ENCODE data around the gene NPY4R2.
"Not testable (repeated sequence)": the region's sequence is repeated elsewhere in the genome, so short reads cannot be mapped to it uniquely, and the experiment has no call there.

DNA sequence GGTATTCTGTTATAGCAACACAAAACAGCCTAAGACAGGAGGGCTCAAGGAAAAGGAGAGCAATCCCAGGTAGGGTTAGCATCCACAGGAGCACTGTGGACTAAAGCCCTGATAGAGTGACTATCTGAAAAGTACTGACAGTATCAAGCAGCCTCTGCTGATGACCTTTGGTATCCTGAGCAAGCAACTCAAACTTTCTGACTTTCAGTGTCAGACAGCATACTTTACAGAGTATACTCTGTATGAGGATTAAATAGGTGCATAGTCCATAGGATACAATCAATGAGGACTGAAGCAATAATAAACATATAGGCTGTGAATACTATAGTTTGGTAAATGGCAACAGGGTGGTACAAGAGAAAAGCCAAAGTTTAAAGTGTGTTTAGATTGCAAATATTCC lies 27.7 kb upstream of the NPY4R2 start:
- not testable (repeated sequence) for TF ChIP-seq TARDBP (IDR thresholded peaks at IDR 0.05); FOXM1 (IDR thresholded peaks at IDR 0.05; ENCODE audit: borderline replicate concordance); ELF4 (IDR thresholded peaks at IDR 0.05); ARNT (IDR thresholded peaks at IDR 0.05); BHLHE40 (IDR thresholded peaks at IDR 0.05; ENCODE audit: borderline replicate concordance); SUZ12 (IDR thresholded peaks at IDR 0.05); HDGF (IDR thresholded peaks at IDR 0.05; ENCODE audit: borderline replicate concordance); SP1 (IDR thresholded peaks at IDR 0.05); NFRKB (IDR thresholded peaks at IDR 0.05)
- TF ChIP-seq, protein P1, sequence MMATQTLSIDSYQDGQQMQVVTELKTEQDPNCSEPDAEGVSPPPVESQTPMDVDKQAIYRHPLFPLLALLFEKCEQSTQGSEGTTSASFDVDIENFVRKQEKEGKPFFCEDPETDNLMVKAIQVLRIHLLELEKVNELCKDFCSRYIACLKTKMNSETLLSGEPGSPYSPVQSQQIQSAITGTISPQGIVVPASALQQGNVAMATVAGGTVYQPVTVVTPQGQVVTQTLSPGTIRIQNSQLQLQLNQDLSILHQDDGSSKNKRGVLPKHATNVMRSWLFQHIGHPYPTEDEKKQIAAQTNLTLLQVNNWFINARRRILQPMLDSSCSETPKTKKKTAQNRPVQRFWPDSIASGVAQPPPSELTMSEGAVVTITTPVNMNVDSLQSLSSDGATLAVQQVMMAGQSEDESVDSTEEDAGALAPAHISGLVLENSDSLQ (IDR thresholded peaks at IDR 0.05), result not testable (repeated sequence)

Measured in HEK293T (cell line).